ENCODE results near the gene FAM222B.

GRCh38 chr17:28725660-28726225, 116.8 kb downstream of the FAM222B start:
- TF ChIP-seq CTCF (IDR thresholded peaks at IDR 0.05), result no peak
- no peak for TF ChIP-seq POLR2A (IDR thresholded peaks at IDR 0.05)
